Esophagus muscularis mucosa (tissue), 3 donors: ENCODE results near the gene GNAO1.

Experiments
- CTCF ChIP-seq, 3 experiments: fragments of 200-600 bp in 2 of 3; fragments of 450-650 bp in 1 of 3; sonication (generic) in 2 of 3; IDR thresholded peaks; one replicate each; pipeline ENCODE4 v1.5.1; 2017 to 2019; ENCODE audit warnings: antibody characterized with exemption in 3 of 3, mild to moderate bottlenecking in 2 of 3, moderate library complexity in 1 of 3
- POLR2A ChIP-seq: fragments of 450-650 bp; IDR thresholded peaks from one replicate; pipeline ENCODE4 v1.6.1; 2017; ENCODE audit warnings: antibody characterized with exemption, moderate library complexity, mild to moderate bottlenecking, low read depth

- TF ChIP-seq CTCF (IDR thresholded peaks at IDR 0.05) (no peak), POLR2A (no peak)
Observed at GRCh38 chr16:56266641-56267607, 75.6 kb downstream of the GNAO1 start.
